Esophagus muscularis mucosa (tissue), 4 donors: ENCODE data around the gene PTER. TPM values are rescaled to one million over a fixed set of nuclear protein-coding genes. Genes with fewer than 3 reads are reported as not detected.

Source experiments
- DNase-seq: peaks from one replicate; pipeline ENCODE4 v3.0.0-alpha.2; 2017; ENCODE audit errors: extremely low spot score
- H3K27ac ChIP-seq, 4 donors: fragments of 200-600 bp; sonication (generic); replicated peaks in 1 of 4; 1 replicate in 3 of 4; 2 replicates in 1 of 4; pipeline ENCODE4 v1.5.1; 2016 to 2019; ENCODE audit warnings: mild to moderate bottlenecking in 1 of 4
- H3K27me3 ChIP-seq, 4 donors: fragments of 200-600 bp; sonication (generic); one replicate each; pipeline versions ENCODE4 v1.5.1 to v1.6.0; 2016 to 2019
- H3K36me3 ChIP-seq, 4 donors: fragments of 200-600 bp; sonication (generic); one replicate each; pipeline ENCODE4 v1.5.1; 2016 to 2019
- H3K4me1 ChIP-seq, 4 donors: fragments of 200-600 bp; sonication (generic); one replicate each; pipeline ENCODE4 v1.5.1; 2016 to 2019
- H3K4me3 ChIP-seq, 4 donors: fragments of 200-600 bp; sonication (generic); 1 replicate in 2 of 4; 2 replicates in 2 of 4; pipeline ENCODE4 v1.5.1; 2016 to 2019; ENCODE audit warnings: mild to moderate bottlenecking in 4 of 4, moderate library complexity in 1 of 4
- H3K9me3 ChIP-seq, 4 donors: fragments of 200-600 bp; sonication (generic); 1 replicate in 3 of 4; 2 replicates in 1 of 4; pipeline ENCODE4 v1.5.1; 2016 to 2019
- EP300 ChIP-seq: sonication (generic); formaldehyde crosslinking; IDR thresholded peaks from one replicate; pipeline ENCODE4 v1.6.1; 2017; ENCODE audit warnings: antibody characterized with exemption
- POLR2A ChIP-seq: fragments of 450-650 bp; IDR thresholded peaks from one replicate; pipeline ENCODE4 v1.6.1; 2017; ENCODE audit warnings: antibody characterized with exemption, moderate library complexity, mild to moderate bottlenecking, low read depth
- POLR2AphosphoS5 ChIP-seq, 2 donors: sonication (generic); formaldehyde crosslinking; IDR thresholded peaks; one replicate each; pipeline ENCODE4 v1.6.1; 2017; ENCODE audit warnings: antibody characterized with exemption in 2 of 2
- WGBS: methylation state at CpG from one replicate; pipeline ENCODE4 v1.1.5; 2018; 5-methylcytosine and 5-hydroxymethylcytosine counted together
- intact Hi-C: fragments of 100-400 bp; cut with DNase I; formaldehyde crosslinking; loops from one replicate; pipeline ENCODE4 v1.15.1; 2023
- small RNA-seq, 3 donors: library from RNA; depleted of rRNA; stranded (forward); fragments of <200 nt; gene quantifications; one replicate each; pipeline ENCODE3, GENCODE V24; 2016
- total RNA-seq, 4 donors: library from RNA; depleted of rRNA; stranded (reverse); fragments of >200 nt; gene quantifications; one replicate each; pipeline versions ENCODE4 v1.1.0 to v1.2.1, GENCODE V29; 2016
- TF ChIP-seq, protein P1 (sequence below), 3 experiments: fragments of 200-600 bp in 2 of 3; fragments of 450-650 bp in 1 of 3; sonication (generic) in 2 of 3; IDR thresholded peaks; one replicate each; pipeline ENCODE4 v1.5.1; 2017 to 2019; ENCODE audit warnings: antibody characterized with exemption in 3 of 3, mild to moderate bottlenecking in 2 of 3, moderate library complexity in 1 of 3

PTER gene
- total RNA-seq, 4 donors from 2014 or later = 8.1 to 10.4 (median 9.8) TPM

DNA sequence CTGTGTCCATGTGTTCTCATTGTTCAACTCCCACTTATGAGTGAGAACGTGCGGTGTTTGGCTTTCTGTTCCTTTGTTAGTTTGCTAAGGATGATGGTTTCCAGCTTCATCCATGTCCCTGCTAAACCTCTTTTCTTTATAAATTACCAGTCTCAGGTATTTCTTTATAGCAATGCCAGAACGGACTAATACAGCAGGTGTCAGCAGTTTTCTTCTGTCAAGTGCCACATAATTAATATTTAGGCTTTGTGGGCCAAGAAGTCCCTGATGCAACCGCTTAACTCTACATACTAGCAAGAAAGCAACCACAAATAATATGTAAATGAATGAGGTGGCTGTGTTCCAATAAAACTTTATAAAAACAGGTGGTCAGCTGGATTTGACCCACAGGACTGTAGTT lies 111.2 kb downstream of the PTER start:
- no peaks in the 10 kb centered on the region for H3K9me3 ChIP-seq
- H3K27ac ChIP-seq = no peak overlapping the region
- no peaks in the 10 kb centered on the region for H3K36me3 ChIP-seq
- H3K4me1 ChIP-seq = peaks cover 0 to 5% (median 0%) of the 10 kb centered on the region in 4 donors
- WGBS = 68% methylated on average over 4 of the region's 4 CpGs
- H3K4me3 ChIP-seq = no peak overlapping the region
- H3K27me3 ChIP-seq = peaks cover 0 to 3% (median 0%) of the 10 kb centered on the region in 4 donors
- intact Hi-C loops = no loop called here
- DNase-seq = no peak
- TF ChIP-seq POLR2A = no peak
- no peak for TF ChIP-seq EP300
- TF ChIP-seq POLR2AphosphoS5 (IDR thresholded peaks at IDR 0.05) = no peak
- TF ChIP-seq, protein P1, sequence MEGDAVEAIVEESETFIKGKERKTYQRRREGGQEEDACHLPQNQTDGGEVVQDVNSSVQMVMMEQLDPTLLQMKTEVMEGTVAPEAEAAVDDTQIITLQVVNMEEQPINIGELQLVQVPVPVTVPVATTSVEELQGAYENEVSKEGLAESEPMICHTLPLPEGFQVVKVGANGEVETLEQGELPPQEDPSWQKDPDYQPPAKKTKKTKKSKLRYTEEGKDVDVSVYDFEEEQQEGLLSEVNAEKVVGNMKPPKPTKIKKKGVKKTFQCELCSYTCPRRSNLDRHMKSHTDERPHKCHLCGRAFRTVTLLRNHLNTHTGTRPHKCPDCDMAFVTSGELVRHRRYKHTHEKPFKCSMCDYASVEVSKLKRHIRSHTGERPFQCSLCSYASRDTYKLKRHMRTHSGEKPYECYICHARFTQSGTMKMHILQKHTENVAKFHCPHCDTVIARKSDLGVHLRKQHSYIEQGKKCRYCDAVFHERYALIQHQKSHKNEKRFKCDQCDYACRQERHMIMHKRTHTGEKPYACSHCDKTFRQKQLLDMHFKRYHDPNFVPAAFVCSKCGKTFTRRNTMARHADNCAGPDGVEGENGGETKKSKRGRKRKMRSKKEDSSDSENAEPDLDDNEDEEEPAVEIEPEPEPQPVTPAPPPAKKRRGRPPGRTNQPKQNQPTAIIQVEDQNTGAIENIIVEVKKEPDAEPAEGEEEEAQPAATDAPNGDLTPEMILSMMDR (IDR thresholded peaks at IDR 0.05) = no peak

- TF ChIP-seq POLR2AphosphoS5 (IDR thresholded peaks at IDR 0.05) (no peak), POLR2A (no peak), EP300 (no peak)
- TF ChIP-seq, protein P1 (IDR thresholded peaks at IDR 0.05) = no peak
- H3K27ac ChIP-seq = no peak overlapping the region
- H3K4me3 ChIP-seq = no peak overlapping the region
- H3K27me3 ChIP-seq = peaks cover 0 to 11% (median 0%) of the 10 kb centered on the region in 4 donors
- no peaks in the 10 kb centered on the region for H3K36me3 ChIP-seq
- 75% methylated on average over 5 of the region's 5 CpGs for WGBS
- DNase-seq = no peak
- intact Hi-C loops = no loop called here
- no peaks in the 10 kb centered on the region for H3K4me1 ChIP-seq
- H3K9me3 ChIP-seq = peaks cover 0 to 10% (median 7%) of the 10 kb centered on the region in 4 donors
These were observed 122.5 kb downstream of the PTER start for GRCh38 chr10:16559236-16559773.

DNA sequence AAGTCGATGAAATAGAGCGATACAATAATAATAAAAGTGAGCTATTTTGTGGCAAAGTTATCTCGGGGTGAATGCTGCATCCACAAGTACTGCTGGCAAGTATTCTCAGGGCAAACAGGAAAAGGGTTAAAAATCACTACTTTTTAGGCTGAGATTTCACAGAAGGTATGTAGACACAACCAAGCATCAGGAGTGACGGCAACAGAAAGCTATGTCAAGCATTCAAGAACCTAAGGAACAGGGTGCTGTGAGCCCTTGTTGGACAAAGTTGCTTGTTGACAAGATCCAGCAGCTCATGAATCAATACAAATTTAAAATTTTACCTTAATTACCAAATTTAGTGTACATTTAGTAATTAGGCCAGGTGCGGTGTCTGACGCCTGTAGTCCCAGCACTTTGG lies 126.1 kb downstream of the PTER start:
- Histone ChIP-seq H3K4me1 (no peaks in the 10 kb centered on the region), H3K36me3 (no peaks in the 10 kb centered on the region), H3K4me3 (no peak overlapping the region), H3K27me3 (peaks cover 0 to 11% (median 0%) of the 10 kb centered on the region in 4 donors), H3K9me3 (peaks cover 0 to 9% (median 6%) of the 10 kb centered on the region in 4 donors), H3K27ac (no peak overlapping the region)
- intact Hi-C loops = no loop called here
- WGBS = 86% methylated on average over 6 of the region's 6 CpGs
- no peak for DNase-seq
- TF ChIP-seq, protein P1 (IDR thresholded peaks at IDR 0.05) = no peak
- TF ChIP-seq EP300 (no peak), POLR2AphosphoS5 (IDR thresholded peaks at IDR 0.05) (no peak), POLR2A (no peak)

Small RNA genes lying within 50 kb of the gene (small RNA-seq; reads per million reads assigned to genes)
- 0 reads per million in 3 donors for gene RNU2-18P

Other genes with a start within 250 kb of the PTER start
- not detected for gene C1QL3, start 84.9 kb downstream of the PTER start, total RNA-seq